Activated T-helper 1 cell treated with anti-CD3 and anti-CD28 coated beads, Interleukin-2, amount 50 U/mL, for 16 hours (primary cell): Measurements from ENCODE around the gene CNTLN.
"Not testable (repeated sequence)": the region's sequence is repeated elsewhere in the genome, so short reads cannot be mapped to it uniquely, and the experiment has no call there.

Source experiments
- DNase-seq, 2 donors: peaks; one replicate each; pipeline ENCODE4 v3.0.0-alpha.2; 2020; ENCODE audit warnings: low read depth in 1 of 2, low spot score in 1 of 2

CNTLN gene

GRCh38 chr9:17486396-17486795 lies 351.6 kb downstream of the CNTLN start:
- no peak for DNase-seq

GRCh38 chr9:17487467-17487866 lies 352.6 kb downstream of the CNTLN start:
- DNase-seq, result no peak

- no peak for DNase-seq
Measured at GRCh38 chr9:17488662-17489061, 353.8 kb downstream of the CNTLN start.

- no peak for DNase-seq
Measured at GRCh38 chr9:17490110-17490509, 355.3 kb downstream of the CNTLN start.

GRCh38 chr9:17491780-17492179 lies 356.9 kb downstream of the CNTLN start:
- DNase-seq, result no peak

- DNase-seq, result no peak
Measured at GRCh38 chr9:17503196-17503595, 368.4 kb downstream of the CNTLN start.

GRCh38 chr9:17509151-17509550 lies 374.3 kb downstream of the CNTLN start:
- DNase-seq, result no peak

GRCh38 chr9:17509701-17510100 lies 374.9 kb downstream of the CNTLN start:
- no peak for DNase-seq

GRCh38 chr9:17519761-17520160 lies 384.9 kb downstream of the CNTLN start:
- no peak for DNase-seq

GRCh38 chr9:17520268-17521064 lies 385.6 kb downstream of the CNTLN start:
- no peak for DNase-seq

GRCh38 chr9:17521100-17521855 lies 386.4 kb downstream of the CNTLN start:
- no peak for DNase-seq

GRCh38 chr9:17526726-17527125 lies 391.9 kb downstream of the CNTLN start:
- not testable (repeated sequence) for DNase-seq

GRCh38 chr9:17528859-17529258 lies 394.0 kb downstream of the CNTLN start:
- DNase-seq, result no peak

GRCh38 chr9:17531642-17532254 lies 396.9 kb downstream of the CNTLN start:
- DNase-seq, result no peak

- no peak for DNase-seq
Measured at GRCh38 chr9:17532461-17532860, 397.6 kb downstream of the CNTLN start.

GRCh38 chr9:17535176-17535575 lies 400.3 kb downstream of the CNTLN start:
- DNase-seq, result no peak

GRCh38 chr9:17536027-17536426 lies 401.2 kb downstream of the CNTLN start:
- no peak for DNase-seq

- no peak for DNase-seq
Measured at GRCh38 chr9:17551023-17551422, 416.2 kb downstream of the CNTLN start.
